ENCODE measurements around the gene SOX21.

SOX21 gene

DNA sequence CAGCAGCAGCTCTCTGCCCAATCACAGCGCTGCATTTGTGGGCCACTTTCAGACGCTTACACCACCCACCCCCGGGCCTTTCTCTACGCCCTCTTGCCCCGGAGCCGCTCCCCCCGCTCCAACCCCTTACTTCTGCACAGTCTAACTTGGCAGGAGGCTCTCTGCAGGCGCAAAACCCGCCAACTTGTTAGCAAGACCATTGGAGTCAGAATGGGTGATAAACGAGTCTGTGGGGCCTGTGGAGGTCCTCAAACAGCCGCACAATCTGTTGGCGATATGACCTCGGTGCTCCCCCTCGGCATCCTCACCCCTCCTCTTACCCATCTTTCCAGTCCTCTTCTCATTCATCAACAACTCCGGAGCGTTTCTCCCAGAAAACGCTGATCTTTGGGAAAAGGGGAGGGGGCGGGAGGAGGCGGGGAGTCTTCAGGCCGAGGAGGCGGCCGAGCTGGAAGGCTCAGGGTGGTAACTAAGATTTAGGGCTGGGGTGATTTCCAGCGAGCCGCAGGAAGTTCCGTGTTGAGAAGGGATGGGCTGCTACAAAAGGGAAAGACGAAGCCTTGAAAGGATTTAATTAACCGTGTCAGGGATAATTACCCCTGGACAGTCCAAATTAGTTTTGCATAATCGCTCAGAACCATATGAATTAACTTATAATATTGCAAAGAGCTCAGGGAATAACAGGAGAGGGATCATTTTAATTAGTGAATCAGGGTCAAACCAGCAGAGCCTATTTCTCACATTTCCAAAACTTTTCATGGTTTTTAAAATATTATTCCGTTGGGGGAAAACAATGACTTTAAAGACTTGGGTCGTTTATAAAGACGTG is 4.1 kb downstream of the SOX21 start:
- no peak for DNase-seq

DNA sequence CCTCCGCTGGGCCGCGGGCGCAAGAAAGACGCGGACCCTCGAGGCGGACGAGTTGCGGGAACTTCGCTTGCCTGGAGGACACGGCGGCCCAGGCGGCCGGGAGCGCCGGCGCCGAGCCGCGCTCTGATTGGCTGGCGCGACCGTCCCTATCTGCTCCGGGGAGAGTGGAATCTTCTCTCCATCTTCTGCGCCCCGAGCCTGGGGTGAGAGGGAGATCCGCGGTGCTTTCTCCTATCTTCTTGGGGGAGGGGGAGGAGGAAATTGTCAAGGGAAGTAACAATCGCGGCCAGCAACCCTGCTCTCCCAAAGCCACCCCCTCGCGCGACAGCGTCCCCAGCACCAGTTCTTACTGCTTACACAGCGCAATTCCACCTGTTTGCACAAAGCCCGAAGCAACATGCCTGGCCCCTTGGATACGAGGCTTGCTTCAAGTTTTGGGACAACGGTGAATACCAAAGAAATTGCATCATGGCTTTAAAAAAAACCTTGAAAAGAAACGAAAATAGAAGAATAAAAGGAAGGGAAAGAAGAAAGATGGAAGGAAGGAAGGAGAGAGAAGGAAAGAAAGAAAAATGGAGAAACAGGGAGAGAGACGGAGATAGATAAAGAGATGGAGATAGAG is 4.8 kb downstream of the SOX21 start:
- peak; percentile 46 for DNase-seq

DNA sequence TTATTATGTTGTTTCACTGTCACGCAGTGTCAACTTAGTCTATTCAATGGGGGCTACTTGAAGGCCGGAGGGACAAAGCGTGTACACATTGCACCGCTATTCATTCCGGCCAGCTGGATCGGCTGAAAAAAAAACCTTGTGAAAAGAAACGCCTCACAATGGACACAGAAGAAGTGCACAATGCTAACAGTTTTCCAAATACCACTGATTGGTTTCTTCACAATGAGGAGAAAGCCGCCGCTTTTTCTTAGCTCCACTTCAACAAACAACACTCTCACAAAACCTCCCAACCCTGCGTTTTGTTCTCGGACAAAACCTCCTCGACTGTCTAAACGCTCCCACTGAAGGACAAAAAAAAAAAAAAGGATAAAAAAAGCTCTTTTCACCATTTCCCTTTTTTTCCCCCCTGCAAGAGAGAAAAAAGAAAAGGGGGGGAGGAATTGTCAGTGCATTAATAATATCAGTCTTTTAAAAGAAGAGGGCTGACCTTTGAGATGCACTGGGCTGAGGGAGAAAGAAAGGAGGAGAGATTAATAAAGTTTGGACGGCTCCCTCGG is 5.4 kb downstream of the SOX21 start:
- peak; percentile 20 for DNase-seq

DNA sequence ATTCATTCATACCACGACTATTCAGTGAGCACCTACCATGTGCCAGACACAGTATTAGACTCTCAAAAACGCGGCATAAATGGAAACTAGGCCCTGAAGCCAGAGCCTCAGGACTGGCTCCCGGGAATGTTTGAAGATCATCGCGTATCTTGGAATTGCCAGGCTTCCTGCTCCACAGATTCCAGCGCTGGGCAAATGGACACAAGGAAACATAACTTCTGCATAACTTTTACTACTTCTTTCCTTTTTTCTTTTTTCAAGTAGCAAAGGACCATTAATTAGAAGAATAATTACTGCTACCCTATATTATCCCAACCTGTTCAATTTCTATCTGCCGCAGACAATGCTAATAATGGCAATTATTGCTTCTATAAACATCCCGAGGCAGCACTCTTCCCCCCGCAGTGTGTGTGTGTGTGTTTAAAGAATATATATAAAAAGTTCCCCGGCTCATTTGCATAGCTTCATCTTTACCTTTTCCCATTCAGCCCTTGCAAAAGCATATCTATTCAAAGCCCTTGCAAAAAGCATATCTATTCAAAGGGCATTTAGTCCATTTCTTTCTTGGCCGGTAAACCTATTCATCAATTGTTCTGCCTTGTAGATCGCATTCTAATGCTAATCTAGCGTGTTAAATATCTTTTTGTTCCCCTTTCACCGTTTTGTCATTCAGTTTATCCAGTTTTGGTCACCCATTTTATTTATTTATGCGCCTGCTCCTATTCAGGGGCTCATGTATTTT is 6.1 kb downstream of the SOX21 start:
- no peak for DNase-seq

DNA sequence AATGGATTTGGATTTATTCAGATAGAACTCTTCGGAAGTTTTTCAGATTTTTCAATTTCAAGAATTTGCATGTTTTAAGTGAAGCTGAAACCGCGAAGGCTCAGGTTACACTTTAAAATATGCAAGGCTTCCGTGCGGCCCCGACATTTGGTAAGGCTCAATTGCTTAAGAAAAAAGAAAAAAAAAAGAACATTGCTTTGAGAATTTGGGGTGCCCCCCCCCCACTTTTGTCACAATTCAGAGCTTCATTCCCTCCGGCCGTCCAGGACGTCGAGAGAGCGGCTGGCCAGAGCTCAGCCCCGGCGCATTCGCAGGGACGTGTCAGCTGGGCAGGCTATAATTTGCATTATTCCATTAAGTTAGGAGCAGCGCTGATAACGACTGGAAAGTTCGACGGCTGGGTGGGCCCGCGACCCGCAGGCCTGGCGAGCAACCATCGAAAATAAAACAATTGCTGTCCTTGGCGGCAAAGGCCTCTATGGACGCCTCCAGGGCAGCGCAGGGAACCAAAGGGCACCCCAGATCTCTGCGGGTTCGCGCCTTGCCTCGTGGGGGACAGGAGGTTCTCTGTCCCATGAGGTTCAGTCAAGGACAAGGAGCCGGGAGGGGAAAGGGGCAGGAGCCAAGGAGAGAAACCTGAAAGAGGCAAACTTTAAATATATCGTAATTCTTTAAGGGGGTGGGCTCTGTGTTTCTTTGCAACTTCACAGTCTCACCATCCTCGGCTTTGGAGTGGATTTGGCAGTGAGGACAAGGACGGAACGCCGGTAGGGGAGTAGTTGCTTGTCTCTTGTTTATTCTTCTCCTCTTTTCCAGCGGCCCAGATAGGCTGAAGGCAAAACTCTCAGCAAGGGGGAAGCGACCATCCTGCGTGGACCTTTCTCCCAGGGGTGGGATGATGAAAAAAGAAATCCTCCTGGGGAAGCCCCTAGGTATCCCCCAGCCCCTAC is 7.0 kb downstream of the SOX21 start:
- no peak for DNase-seq

DNA sequence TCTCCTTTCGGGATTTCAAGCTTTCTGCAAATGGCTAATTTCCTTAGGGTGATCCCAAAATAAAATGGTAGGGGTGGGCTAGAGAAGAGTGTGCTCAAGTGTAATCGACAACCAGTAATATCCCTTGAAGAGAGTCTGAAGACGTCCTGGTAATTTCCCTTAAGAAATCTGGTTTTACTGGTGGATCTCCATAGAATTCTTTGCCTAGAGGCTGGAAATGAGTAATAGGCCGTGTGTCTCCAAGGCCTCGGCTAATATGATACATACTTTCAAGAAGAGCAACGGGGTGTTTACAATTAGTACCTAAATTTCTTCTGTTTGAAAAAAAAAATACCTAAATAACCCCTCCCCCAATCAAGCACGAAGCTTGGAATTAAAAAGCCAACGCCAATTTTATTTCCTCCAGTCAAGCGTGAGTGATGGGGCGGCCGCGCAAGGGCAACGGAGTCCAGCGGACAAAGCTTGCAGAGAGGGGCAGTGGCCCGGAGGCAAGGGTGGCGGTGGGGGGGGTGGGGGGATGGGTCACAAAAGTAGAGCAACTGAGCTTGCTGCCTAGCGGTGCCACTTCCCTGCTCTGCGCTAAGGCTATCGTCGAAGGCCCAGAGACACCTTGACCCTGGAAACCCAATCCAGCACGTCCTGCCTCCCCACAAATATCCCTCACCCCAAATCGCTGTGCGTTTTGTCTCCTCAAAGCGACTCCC is 7.8 kb downstream of the SOX21 start:
- no peak for DNase-seq

DNA sequence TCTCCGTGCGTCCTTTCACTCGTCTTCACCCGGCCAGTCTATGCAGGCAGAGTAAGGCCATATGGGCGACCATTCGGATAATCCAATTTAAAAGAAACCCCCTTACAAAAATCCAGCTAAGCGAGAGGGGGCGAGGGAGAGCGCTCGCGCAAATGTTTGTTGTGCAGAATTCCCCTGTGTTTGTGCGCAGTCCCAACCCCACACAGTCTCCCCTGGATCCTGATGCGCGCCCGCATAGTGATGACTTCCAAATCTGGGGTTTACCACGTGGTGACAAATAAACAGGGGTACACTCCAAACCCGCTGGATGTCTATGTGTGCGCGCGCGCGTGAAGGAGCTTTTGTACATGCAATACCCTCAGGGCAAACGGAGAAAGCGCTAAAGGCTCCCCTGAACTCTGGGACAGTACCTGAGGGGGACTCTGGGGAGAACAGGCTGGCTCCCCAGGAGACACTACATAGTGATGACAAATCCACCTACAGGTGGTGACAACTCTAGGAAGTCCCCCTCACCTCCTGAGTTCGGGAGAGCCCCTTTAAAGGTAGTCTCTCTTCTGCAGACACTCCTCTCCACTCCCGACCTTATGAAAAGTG is 8.5 kb downstream of the SOX21 start:
- no peak for DNase-seq

DNA sequence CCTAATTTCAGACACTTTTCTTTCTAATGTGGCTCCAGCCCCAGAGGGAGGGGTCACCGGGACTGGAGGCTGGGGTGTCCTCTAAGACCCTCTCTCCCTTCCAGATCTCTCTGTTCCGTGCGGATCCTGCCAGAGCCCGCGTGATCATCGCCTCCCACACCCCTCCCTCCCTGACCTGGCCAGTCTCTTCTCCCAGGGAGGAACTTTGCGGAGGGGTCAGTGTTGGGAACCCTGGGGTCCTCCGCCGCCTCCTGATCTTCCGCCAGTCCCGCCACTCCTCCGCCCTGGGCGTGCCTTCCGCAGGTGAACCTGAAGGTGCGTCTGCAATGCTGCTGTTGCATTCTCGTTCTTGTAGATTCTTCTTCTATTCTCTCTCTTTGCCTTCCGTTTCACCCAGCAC is 9.1 kb downstream of the SOX21 start:
- no peak for DNase-seq

DNA sequence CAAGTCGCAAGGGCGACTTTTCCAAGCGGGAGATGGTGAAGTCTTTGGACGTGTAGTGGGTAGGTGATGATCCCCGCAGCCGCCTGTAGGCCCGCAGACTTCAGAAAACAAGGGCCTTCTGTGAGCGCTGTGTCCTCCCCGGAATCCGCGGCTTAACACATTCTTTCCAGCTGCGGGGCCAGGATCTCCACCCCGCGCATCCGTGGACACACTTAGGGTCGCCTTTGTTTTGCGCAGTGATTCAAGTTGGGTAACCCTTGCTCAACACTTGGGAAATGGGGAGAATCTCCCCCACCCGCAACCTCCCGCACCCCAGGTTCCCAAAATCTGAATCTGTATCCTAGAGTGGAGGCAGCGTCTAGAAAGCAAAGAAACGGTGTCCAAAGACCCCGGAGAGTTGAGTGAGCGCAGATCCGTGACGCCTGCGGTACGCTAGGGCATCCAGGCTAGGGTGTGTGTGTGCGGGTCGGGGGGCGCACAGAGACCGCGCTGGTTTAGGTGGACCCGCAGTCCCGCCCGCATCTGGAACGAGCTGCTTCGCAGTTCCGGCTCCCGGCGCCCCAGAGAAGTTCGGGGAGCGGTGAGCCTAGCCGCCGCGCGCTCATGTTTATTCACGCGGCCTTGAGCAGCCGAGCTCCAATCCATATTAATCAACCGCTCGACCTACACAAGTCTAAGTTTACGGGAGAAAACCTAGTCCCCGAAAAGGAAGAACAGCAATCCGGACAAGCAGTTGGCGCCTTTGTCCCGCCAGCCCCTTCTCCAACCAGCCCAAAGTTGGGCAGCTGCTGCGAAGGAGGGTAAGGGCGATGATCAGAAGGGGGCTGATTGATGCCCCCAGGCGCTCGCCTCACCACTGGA is 9.9 kb downstream of the SOX21 start:
- no peak for DNase-seq

DNA sequence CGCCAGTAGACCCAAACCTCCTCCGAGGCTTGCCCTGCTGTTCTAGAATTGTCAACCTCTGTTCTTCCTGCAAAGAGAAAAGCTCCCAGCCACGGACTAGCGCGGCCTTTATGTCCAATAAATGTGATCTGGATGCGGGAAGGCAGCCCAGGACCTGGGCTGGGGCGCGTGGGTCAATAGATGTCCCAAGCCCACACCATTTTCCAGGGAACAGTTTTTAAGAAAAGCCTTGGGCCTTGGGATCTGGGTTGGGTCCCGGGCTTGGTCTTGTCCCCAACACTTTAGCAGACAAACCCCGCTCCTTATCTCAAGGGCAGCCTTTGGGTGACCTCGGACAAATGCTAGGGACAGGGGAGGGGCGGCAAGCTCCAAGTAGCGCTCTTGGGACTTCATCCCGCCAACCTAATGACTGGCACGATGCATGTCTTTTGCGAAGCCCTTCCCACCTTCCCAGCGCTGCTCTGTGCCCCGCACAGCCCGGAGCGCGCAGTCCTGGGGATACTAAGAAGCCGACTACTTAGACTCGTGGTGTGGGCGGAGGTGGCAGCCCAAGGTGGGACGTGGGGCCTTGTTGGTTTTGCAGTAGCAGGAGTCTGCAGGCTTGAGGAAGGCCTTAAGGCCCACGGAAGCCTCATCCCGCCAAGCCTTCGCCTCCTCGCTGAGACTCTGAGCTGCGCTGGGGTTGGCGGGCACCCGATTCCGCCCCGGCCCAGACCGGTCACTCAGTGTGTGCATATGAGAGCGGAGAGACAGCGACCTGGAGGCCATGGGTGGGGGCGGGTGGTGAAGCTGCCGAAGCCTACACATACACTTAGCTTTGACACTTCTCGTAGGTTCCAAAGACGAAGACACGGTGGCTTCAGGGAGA is 10.8 kb downstream of the SOX21 start:
- DNase-seq: no peak

DNA sequence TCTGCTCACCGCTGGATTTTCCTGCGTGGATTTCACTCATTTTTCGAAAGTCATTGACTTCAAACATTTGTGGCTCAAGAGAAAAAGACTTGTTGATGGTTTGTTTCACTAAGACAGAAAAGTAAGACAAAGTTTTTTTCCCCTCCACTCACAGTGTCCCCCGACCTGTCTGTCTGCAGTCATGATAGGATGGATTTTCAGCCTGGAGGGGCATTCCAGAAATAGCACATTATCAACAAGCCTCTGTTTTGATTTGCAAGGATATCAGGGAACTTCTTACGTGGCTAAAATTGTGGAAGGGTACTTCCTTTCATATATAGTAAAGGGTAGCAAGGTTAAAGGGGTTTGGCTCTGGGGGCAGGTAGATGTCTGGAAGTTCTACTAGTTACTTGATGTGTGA is 11.8 kb downstream of the SOX21 start:
- no peak for DNase-seq

DNA sequence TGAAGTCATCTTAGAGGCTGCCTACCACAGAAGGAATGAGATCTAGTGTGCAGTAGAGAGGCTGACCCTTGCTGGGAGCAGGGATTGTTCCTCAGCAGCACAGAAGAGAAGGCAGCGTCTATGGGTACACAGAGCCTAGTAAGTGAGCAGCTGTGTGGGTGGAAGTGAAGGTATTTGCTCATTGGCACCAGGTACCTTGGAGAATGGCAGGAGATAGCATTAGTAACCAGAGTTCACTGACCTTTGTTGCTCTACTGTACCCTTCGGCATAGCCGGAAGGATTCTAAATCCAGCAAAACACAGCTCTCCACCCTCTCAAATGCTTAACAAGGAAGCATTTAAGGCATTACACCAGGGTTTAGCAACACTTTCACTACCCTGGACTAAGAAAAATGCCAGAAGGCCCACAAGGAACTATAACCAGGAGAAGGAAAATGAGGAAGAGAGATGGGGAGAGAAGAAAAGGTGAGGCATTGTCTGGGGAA is 12.3 kb downstream of the SOX21 start:
- no peak for DNase-seq

DNA sequence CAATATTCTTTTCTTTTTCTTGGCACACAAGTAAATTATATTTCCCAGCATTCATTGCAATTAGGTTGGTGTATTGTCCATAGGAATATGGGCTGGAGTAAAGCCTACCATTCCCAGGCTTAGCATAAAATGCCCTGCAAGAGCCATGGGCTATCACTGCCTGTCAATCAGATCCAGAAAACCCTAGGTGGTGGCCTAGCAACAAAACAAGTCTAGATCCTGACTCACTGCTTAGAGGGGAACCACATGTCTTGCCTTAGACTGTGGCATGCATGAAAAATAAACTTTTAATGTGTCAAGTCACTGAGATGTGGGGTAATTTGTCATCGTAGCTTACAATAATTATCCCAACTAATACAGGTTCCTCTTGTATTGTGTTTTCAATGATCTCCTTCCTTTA is 16.2 kb downstream of the SOX21 start:
- peak; percentile 30 for DNase-seq

DNA sequence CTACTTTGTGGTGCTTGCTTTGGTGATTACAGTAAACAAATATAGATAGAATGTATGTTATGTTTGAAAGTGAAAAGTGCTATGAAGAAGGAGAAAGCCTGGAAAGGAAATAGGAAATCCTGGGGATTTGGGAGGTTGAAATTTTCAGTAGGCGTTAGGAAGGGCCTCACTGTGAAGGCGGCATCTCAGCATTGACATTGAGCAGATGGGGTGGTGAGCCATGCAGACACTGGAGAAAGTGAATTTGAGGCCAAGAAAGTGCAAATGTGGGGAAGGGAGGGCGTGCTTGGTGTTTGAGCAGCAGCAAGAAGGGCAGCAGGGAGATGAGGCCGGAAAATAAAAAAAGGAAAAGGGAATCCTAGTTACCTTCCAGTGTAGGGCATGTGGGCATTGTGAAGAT is 20.3 kb downstream of the SOX21 start:
- no peak for DNase-seq

DNA sequence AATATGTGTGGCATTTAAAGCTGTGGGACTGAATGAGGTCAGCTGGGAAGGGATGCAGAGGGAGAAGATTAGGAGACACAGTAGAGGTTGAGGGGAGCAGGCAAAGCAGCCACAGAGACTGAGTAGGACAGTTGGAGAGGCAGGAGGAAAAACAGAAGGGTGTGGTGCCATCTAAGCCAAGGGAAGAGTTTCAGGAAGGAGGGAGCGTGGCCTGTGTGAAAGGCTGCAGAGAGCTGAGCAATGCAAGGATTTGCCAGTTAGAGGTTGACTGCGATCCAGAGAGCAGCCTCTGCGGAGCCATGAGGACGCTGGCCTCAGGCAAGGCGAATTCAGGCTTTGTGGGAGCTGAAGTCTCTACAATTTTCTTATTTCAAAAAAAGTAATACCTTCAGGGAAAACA is 28.9 kb downstream of the SOX21 start:
- DNase-seq: no peak

DNA sequence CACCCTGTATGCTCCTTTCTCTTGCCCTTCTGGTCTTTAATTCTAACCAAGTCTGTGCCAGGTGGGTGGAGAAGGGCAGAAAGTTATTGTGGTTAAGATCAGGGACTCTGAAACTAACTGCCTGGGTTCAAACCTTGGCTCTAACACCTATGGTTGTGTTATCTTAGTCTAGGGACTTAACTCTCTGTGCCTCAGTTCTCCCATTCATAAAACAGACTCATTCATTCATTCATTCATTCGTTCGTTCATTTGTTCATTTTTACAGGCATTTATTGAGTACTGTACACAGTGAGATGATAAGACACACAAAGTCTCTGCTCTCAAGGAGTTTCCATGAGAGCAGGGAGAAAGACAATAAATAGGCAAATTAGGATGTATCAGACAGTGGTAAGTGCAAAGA is 30.1 kb downstream of the SOX21 start:
- no peak for DNase-seq

DNA sequence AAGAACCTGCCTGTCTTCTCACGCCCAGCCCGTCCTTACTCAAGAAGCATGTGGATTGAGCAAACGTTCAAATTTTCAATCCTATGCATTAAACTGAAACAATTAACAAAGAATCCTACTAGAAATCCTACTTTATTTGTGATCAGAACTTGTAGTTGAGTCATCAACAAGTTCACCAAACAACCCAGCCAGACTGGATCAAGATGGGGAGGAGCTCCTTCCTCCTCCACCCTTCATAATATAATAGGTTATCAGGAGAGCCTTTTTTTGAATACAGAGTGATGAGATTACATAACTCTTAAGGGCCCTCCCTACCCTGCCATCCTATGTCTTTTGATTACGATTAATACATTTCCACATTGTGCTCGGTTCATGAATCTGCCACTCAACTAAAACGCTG is 32.7 kb downstream of the SOX21 start:
- peak; percentile 48 for DNase-seq

DNA sequence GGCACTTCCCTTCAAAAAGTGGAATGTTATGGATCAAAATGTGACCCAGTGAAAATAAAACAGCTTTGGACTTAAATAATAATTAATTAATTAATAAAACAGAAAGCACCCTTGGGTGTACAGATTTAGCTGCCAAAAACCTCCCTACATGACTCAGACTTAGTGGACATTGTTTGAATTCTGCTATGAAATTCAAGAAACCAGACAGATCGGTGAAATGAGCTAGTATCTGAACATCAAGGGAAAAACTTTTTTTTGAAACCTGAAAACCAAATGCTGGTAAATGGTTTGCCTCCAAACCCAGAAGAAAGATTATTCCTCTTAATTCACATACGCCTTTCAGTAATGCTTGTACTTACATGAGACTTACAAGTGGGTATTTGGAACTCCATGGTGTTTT is 33.5 kb downstream of the SOX21 start:
- no peak for DNase-seq

DNA sequence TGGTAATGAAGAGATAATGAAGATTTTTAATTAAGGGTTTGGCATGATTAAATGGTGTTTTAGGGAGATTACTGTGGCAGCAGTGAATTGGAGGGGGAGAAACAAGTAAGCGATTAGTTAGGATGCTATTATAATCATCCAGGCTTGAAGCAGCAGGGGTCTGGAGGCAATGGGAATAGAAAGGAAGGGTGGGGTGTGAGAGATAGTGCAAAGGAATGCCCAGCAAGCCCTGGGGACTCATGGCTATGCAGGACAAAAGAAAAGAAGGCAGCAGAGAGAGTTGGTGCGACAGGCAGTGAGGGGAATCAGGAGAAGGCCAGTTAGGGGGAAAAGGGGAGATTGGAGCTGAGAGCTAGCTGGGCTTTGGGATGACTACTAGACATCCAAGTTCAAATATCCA is 34.5 kb downstream of the SOX21 start:
- no peak for DNase-seq

All from OCI-M1 (cell line).